Activated CD8-positive, alpha-beta T cell treated with anti-CD3 and anti-CD28 coated beads for 36 hours (primary cell): ENCODE data around the gene PRRC2A. TPM values are rescaled to one million over a fixed set of nuclear protein-coding genes. Genes with fewer than 3 reads are reported as not detected.

ENCODE experiments used
- ATAC-seq: fragments of 200-7000 bp; cut with Tn5 transposase; one replicate; pipeline ENCODE4 v1.10.0; 2021; ENCODE audit warnings: mild to moderate bottlenecking, moderate library complexity
- CTCF ChIA-PET: fragments of 350-600 bp; sonication (Branson Sonifier 250); formaldehyde crosslinking; loops from one replicate; lab custom pipeline; 2021; ENCODE audit warnings: antibody characterized with exemption; lab: Charles Lee
- POLR2A ChIA-PET: fragments of 350-600 bp; sonication (Branson Sonifier 250); formaldehyde crosslinking; loops from one replicate; lab custom pipeline; 2021; ENCODE audit warnings: antibody characterized with exemption; lab: Charles Lee
- DNase-seq: peaks from one replicate; pipeline ENCODE4 v3.0.0-alpha.2; 2020
- H3K27ac Mint-ChIP-seq: one replicate; pipeline ENCODE4 v1.8.0; 2021; ENCODE audit warnings: mild to moderate bottlenecking, mixed read lengths
- H3K27me3 Mint-ChIP-seq: one replicate; pipeline ENCODE4 v1.8.0; 2021; ENCODE audit warnings: mixed read lengths
- H3K36me3 Mint-ChIP-seq: one replicate; pipeline ENCODE4 v1.8.0; 2021; ENCODE audit warnings: low read depth, mixed read lengths
- H3K4me1 Mint-ChIP-seq: one replicate; pipeline ENCODE4 v1.8.0; 2021; ENCODE audit warnings: low read depth, mixed read lengths
- H3K4me3 Mint-ChIP-seq: one replicate; pipeline ENCODE4 v1.8.0; 2021; ENCODE audit warnings: mild to moderate bottlenecking, moderate library complexity, mixed read lengths
- H3K9me3 Mint-ChIP-seq: one replicate; pipeline ENCODE4 v1.8.0; 2021; ENCODE audit warnings: mixed read lengths
- intact Hi-C: fragments of 100-400 bp; cut with micrococcal nuclease; formaldehyde crosslinking; loops from one replicate; pipeline ENCODE4 v1.10.0; 2022
- total RNA-seq, 2 experiments: library from RNA; stranded (reverse); gene quantifications; one replicate each; pipeline ENCODE4 v1.2.3, GENCODE V29; 2021
- TF ChIP-seq, protein P1 (sequence below): fragments of 200-600 bp; IDR thresholded peaks from one replicate; pipeline ENCODE4 v1.8.0; 2022; ENCODE audit warnings: antibody characterized with exemption, mild to moderate bottlenecking

PRRC2A gene
- total RNA-seq, 2 experiments from 2014 or later: 257 to 262 TPM

DNA sequence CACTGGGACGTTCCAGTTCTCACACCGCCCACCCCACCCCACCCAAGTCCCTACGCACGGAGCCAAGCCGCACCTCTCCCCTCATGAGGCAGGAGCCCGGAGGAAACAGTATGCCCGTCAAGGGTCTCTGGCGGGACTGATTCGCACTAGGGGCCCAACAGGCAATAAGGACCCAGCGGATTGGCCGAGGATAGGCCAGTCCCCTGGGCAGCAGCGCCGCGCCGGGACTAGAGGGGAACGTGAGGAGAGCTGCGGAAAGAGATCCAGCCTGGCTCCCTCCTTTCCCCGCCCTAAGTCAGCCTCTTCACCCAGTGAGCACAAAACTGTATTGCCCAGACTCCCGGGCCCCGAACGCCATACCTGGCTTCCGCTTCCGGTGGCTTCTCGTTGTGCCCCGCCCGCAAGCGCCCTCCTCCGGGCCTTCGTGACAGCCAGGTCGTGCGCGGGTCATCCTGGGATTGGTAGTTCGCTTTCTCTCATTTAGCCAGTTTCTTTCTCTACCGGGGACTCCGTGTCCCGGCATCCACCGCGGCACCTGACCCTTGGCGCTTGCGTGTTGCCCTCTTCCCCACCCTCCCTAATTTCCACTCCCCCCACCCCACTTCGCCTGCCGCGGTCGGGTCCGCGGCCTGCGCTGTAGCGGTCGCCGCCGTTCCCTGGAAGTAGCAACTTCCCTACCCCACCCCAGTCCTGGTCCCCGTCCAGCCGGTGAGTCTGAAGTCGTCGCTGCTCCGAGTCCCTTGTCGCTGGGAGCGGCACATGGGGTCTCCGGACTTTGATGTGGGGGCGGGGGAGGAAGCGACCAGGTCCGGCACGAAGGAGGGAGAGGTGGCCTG lies 45.2 kb downstream of the PRRC2A start, which contains the start of gene CSNK2B:
TSS of gene CSNK2B (plus strand) at position 580 of the 836 bp plus-strand sequence. CDS start 752 bp downstream, outside the sequence.
- DNase-seq (peak; percentile 99), ATAC-seq (peak; percentile 88)
- ChIA-PET POLR2A (interaction anchor here (0.6 to 8.5 kb wide), 26 partner anchors 7 to 198 kb away, joined by 3 to 160 read pairs (median 4); partner anchors contain the start of genes ABHD16A, APOM, BAG6 and DDX39B), CTCF (interaction anchor here (0.9 to 2.8 kb wide), 3 partner anchors 13 to 73 kb away, joined by 3 to 16 read pairs (median 3); partner anchors contain the start of genes ABHD16A and BAG6)
- Mint-ChIP-seq H3K9me3 (no peaks in the 10 kb centered on the region), H3K36me3 (peaks cover 83% of the 10 kb centered on the region), H3K4me3 (peak within 1 kb of the TSS; percentile 98), H3K4me1 (peaks cover 61% of the 10 kb centered on the region), H3K27me3 (no peaks in the 10 kb centered on the region), H3K27ac (peak within 1 kb of the TSS; percentile 97)
- intact Hi-C loops: loop anchor here (2.0 to 10.0 kb wide), 3 partner anchors 45 to 169 kb away; partner anchors contain the start of genes ATP6V1G2, DDX39B, NFKBIL1 and PRRC2A
- TF ChIP-seq, protein P1, sequence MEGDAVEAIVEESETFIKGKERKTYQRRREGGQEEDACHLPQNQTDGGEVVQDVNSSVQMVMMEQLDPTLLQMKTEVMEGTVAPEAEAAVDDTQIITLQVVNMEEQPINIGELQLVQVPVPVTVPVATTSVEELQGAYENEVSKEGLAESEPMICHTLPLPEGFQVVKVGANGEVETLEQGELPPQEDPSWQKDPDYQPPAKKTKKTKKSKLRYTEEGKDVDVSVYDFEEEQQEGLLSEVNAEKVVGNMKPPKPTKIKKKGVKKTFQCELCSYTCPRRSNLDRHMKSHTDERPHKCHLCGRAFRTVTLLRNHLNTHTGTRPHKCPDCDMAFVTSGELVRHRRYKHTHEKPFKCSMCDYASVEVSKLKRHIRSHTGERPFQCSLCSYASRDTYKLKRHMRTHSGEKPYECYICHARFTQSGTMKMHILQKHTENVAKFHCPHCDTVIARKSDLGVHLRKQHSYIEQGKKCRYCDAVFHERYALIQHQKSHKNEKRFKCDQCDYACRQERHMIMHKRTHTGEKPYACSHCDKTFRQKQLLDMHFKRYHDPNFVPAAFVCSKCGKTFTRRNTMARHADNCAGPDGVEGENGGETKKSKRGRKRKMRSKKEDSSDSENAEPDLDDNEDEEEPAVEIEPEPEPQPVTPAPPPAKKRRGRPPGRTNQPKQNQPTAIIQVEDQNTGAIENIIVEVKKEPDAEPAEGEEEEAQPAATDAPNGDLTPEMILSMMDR: no peak

GRCh38 chr6:31666337-31666965 lies 45.9 kb downstream of the PRRC2A start:
- H3K27me3 Mint-ChIP-seq: no peaks in the 10 kb centered on the region
- POLR2A ChIA-PET: interaction anchor here (0.5 to 8.5 kb wide), 10 partner anchors 12 to 172 kb away, joined by 3 to 160 read pairs (median 4); partner anchors contain the start of genes ABHD16A, APOM, BAG6 and DDX39B

GRCh38 chr6:31669676-31670075 lies 49.2 kb downstream of the PRRC2A start, which contains the start of gene LY6G5B:
LY6G5B (plus strand) TSS chr6:31669976; CDS start chr6:31670951, 975 bp downstream.
- Mint-ChIP-seq H3K36me3 (peaks cover 69% of the 10 kb centered on the region), H3K9me3 (no peaks in the 10 kb centered on the region), H3K4me3 (no peak within 1 kb of the TSS), H3K27ac (peak within 1 kb of the TSS; percentile 59), H3K4me1 (peaks cover 25% of the 10 kb centered on the region), H3K27me3 (no peaks in the 10 kb centered on the region)
- TF ChIP-seq, protein P1: no peak
- CTCF ChIA-PET: interaction anchor here (0.8 to 2.3 kb wide), 4 partner anchors 10 to 283 kb away, joined by 3 to 8 read pairs (median 4); partner anchors contain the start of gene LY6G5C
- POLR2A ChIA-PET: interaction anchor here (0.6 to 1.6 kb wide), 6 partner anchors 9 to 58 kb away, joined by 3 to 4 read pairs (median 3); partner anchors contain the start of genes C6orf47 and LY6G5C
- DNase-seq (no peak), ATAC-seq (no peak)
- intact Hi-C loops: loop anchor here (10.0 kb wide), 2 partner anchors 125 to 165 kb away; partner anchors contain the start of genes ATP6V1G2, DDX39B and NFKBIL1

More at GRCh38 chr6:31666337-31666965, 45.9 kb downstream of the PRRC2A start:
- CTCF ChIA-PET: interaction anchor here (0.7 to 0.9 kb wide), 2 partner anchors 71 to 173 kb away, joined by 3 read pairs; no protein-coding TSS in a partner anchor
- TF ChIP-seq, protein P1: no peak
- no peak for DNase-seq
- Mint-ChIP-seq H3K36me3 (peaks cover 82% of the 10 kb centered on the region), H3K27ac (peak overlapping the region; percentile 97), H3K9me3 (no peaks in the 10 kb centered on the region), H3K4me3 (peak overlapping the region; percentile 98), H3K4me1 (peaks cover 54% of the 10 kb centered on the region)
- intact Hi-C loops: loop anchor here (10.0 kb wide), 2 partner anchors 122 to 168 kb away; partner anchors contain the start of genes ATP6V1G2, DDX39B and NFKBIL1
- ATAC-seq: no peak

GRCh38 chr6:31676322-31676903 lies 55.9 kb downstream of the PRRC2A start:
- TF ChIP-seq, protein P1: no peak
- H3K4me1 Mint-ChIP-seq: peaks cover 9% of the 10 kb centered on the region
- ChIA-PET POLR2A (interaction anchor here (1.1 kb wide), 1 partner anchor 15 kb away, joined by 3 read pairs; the partner anchor contains the start of gene C6orf47), CTCF (no interaction called here)
- peaks cover 18% of the 10 kb centered on the region for H3K36me3 Mint-ChIP-seq
- DNase-seq (no peak), ATAC-seq (no peak)
- H3K4me3 Mint-ChIP-seq: no peak overlapping the region
- no peak overlapping the region for H3K27ac Mint-ChIP-seq
- intact Hi-C loops: no loop called here
- no peaks in the 10 kb centered on the region for H3K27me3 Mint-ChIP-seq
- no peaks in the 10 kb centered on the region for H3K9me3 Mint-ChIP-seq
